GOT3 (cell line): ENCODE data around the gene NDUFAF2.
"Not testable (repeated sequence)": the region's sequence is repeated elsewhere in the genome, so short reads cannot be mapped to it uniquely, and the experiment has no call there.

Experiments used
- DNase-seq: peaks from one replicate; lab custom pipeline; 2025; ENCODE audit warnings: mixed read lengths; lab: John Stamatoyannopoulos, UW

NDUFAF2 gene

GRCh38 chr5:61177716-61178115, 232.7 kb downstream of the NDUFAF2 start:
- DNase-seq, result no peak

- no peak for DNase-seq
Observed at GRCh38 chr5:61178702-61179101, 233.7 kb downstream of the NDUFAF2 start.

GRCh38 chr5:61180886-61181285, 235.9 kb downstream of the NDUFAF2 start:
- DNase-seq, result no peak

- DNase-seq, result no peak
Observed at GRCh38 chr5:61182449-61182848, 237.4 kb downstream of the NDUFAF2 start.

- DNase-seq, result no peak
Observed at GRCh38 chr5:61183538-61183937, 238.5 kb downstream of the NDUFAF2 start.

- no peak for DNase-seq
Observed at GRCh38 chr5:61184708-61185107, 239.7 kb downstream of the NDUFAF2 start.

- no peak for DNase-seq
Observed at GRCh38 chr5:61186634-61187033, 241.6 kb downstream of the NDUFAF2 start.

- not testable (repeated sequence) for DNase-seq
Observed at GRCh38 chr5:61187352-61187751, 242.3 kb downstream of the NDUFAF2 start.

- not testable (repeated sequence) for DNase-seq
Observed at GRCh38 chr5:61187826-61188225, 242.8 kb downstream of the NDUFAF2 start.

- DNase-seq, result no peak
Observed at GRCh38 chr5:61198606-61199005, 253.6 kb downstream of the NDUFAF2 start.

GRCh38 chr5:61200582-61201155, 255.7 kb downstream of the NDUFAF2 start:
- no peak for DNase-seq

GRCh38 chr5:61202213-61202612, 257.2 kb downstream of the NDUFAF2 start:
- no peak for DNase-seq
